CD14-positive monocyte (primary cell): ENCODE measurements around the gene EPAS1. TPM values are rescaled to one million over a fixed set of nuclear protein-coding genes. Genes with fewer than 3 reads are reported as not detected.

Experiments
- DNase-seq, 3 donors: peaks; one replicate each; pipeline ENCODE4 v3.0.0-alpha.2; 2011 to 2022
- H2AFZ ChIP-seq: 2 replicates; pipeline ENCODE4 v1.6.0; 2012; ENCODE audit warnings: mild to moderate bottlenecking, low read depth, low read length, inconsistent platforms; ENCODE audit not compliant: insufficient read depth, poor library complexity, severe bottlenecking
- H3K27ac ChIP-seq, 2 donors: 1 replicate in 1 of 2; 2 replicates in 1 of 2; pipeline ENCODE4 v1.5.1; 2012 to 2013; ENCODE audit warnings: low read length in 2 of 2, control low read depth in 1 of 2, inconsistent platforms in 1 of 2, low read depth in 1 of 2, mild to moderate bottlenecking in 1 of 2
- H3K27me3 ChIP-seq, 2 donors: one replicate each; pipeline versions ENCODE4 v1.6.0 to v1.6.1; 2011 to 2013; ENCODE audit warnings: low read length in 2 of 2; ENCODE audit not compliant: control insufficient read depth in 2 of 2, insufficient read depth in 2 of 2
- H3K36me3 ChIP-seq, 2 donors: replicated peaks in 1 of 2; 1 replicate in 1 of 2; 2 replicates in 1 of 2; pipeline versions ENCODE4 v1.5.1 to v1.6.1; 2012 to 2013; ENCODE audit warnings: low read length in 2 of 2, control low read depth in 1 of 2, inconsistent platforms in 1 of 2, mild to moderate bottlenecking in 1 of 2; ENCODE audit not compliant: insufficient read depth in 2 of 2, control insufficient read depth in 1 of 2
- H3K4me1 ChIP-seq, 2 donors: 1 replicate in 1 of 2; 2 replicates in 1 of 2; pipeline versions ENCODE4 v1.5.1 to v1.6.1; 2012 to 2013; ENCODE audit warnings: low read length in 2 of 2, control low read depth in 1 of 2, inconsistent platforms in 1 of 2, mild to moderate bottlenecking in 1 of 2, moderate library complexity in 1 of 2; ENCODE audit not compliant: insufficient read depth in 2 of 2, control insufficient read depth in 1 of 2
- H3K4me2 ChIP-seq: replicated peaks from 2 replicates; pipeline ENCODE3; 2012; ENCODE audit warnings: low read length, moderate library complexity, mild to moderate bottlenecking; ENCODE audit not compliant: poor library complexity, severe bottlenecking; ENCODE audit errors: extremely low read depth
- H3K4me3 ChIP-seq, 3 experiments: fragments of 200-600 bp in 1 of 3; sonication (generic) in 1 of 3; replicated peaks in 1 of 3; 1 replicate in 2 of 3; 2 replicates in 1 of 3; pipeline ENCODE4 v1.5.1; 2011 to 2013; ENCODE audit warnings: low read length in 3 of 3, mild to moderate bottlenecking in 3 of 3, control low read depth in 2 of 3, low read depth in 2 of 3, inconsistent platforms in 1 of 3, moderate library complexity in 1 of 3
- H3K79me2 ChIP-seq: 2 replicates; pipeline ENCODE4 v1.6.0; 2012; ENCODE audit warnings: mild to moderate bottlenecking, control low read depth, inconsistent platforms, low read length, moderate library complexity; ENCODE audit not compliant: insufficient read depth
- H3K9ac ChIP-seq: 2 replicates; pipeline ENCODE4 v1.6.0; 2017; ENCODE audit warnings: low read length, mild to moderate bottlenecking; ENCODE audit not compliant: insufficient read depth, poor library complexity, severe bottlenecking
- H3K9me3 ChIP-seq, 2 donors: replicated peaks in 1 of 2; 1 replicate in 1 of 2; 2 replicates in 1 of 2; pipeline versions ENCODE4 v1.5.1 to v1.6.1; 2012 to 2013; ENCODE audit warnings: low read length in 2 of 2, control low read depth in 1 of 2; ENCODE audit not compliant: control insufficient read depth in 1 of 2, insufficient read depth in 1 of 2
- H4K20me1 ChIP-seq: 2 replicates; pipeline ENCODE4 v1.6.0; 2012; ENCODE audit warnings: mild to moderate bottlenecking, low read length, control low read depth, moderate library complexity; ENCODE audit not compliant: insufficient read depth
- H3K27ac Mint-ChIP-seq, 7 donors: one replicate each; pipeline ENCODE4 v1.8.0; 2020; ENCODE audit warnings: mild to moderate bottlenecking in 7 of 7, mixed read lengths in 7 of 7, moderate library complexity in 6 of 7, inconsistent platforms in 2 of 7
- H3K27me3 Mint-ChIP-seq, 3 donors: one replicate each; pipeline ENCODE4 v1.8.0; 2021 to 2022; ENCODE audit warnings: low read depth in 3 of 3, mild to moderate bottlenecking in 3 of 3, mixed read lengths in 3 of 3, moderate library complexity in 3 of 3, inconsistent platforms in 1 of 3
- H3K36me3 Mint-ChIP-seq, 2 donors: one replicate each; pipeline ENCODE4 v1.8.0; 2020; ENCODE audit warnings: mixed read lengths in 2 of 2, inconsistent platforms in 1 of 2, mild to moderate bottlenecking in 1 of 2
- H3K4me1 Mint-ChIP-seq: one replicate; pipeline ENCODE4 v1.8.0; 2020; ENCODE audit warnings: mild to moderate bottlenecking, mixed read lengths
- H3K4me3 Mint-ChIP-seq, 2 donors: one replicate each; pipeline ENCODE4 v1.8.0; 2020; ENCODE audit warnings: mild to moderate bottlenecking in 2 of 2, mixed read lengths in 2 of 2, moderate library complexity in 1 of 2
- H3K9me3 Mint-ChIP-seq, 7 donors: one replicate each; pipeline ENCODE4 v1.8.0; 2020 to 2022; ENCODE audit warnings: mixed read lengths in 7 of 7, mild to moderate bottlenecking in 6 of 7, moderate library complexity in 6 of 7, inconsistent platforms in 2 of 7
- WGBS: methylation state at CpG from one replicate; pipeline ENCODE4 v1.1.5; 2013; ENCODE audit warnings: missing lambda C conversion rate; ENCODE audit not compliant: insufficient coverage; 5-methylcytosine and 5-hydroxymethylcytosine counted together
- intact Hi-C, 2 donors: fragments of 100-400 bp; cut with micrococcal nuclease; formaldehyde crosslinking; loops; one replicate each; pipeline versions ENCODE4 v1.15.0 to v1.15.1; 2023
- polyA plus RNA-seq, 3 donors: library from polyadenylated mRNA; depleted of rRNA in 1 of 3; unstranded in 2 of 3; stranded (reverse) in 1 of 3; fragments of 300-500 nt in 2 of 3; fragments of >200 nt in 1 of 3; fragmentation: Illumina TruSeq in 2 of 3; gene quantifications; 1 replicate in 2 of 3; 2 replicates in 1 of 3; pipeline ENCODE4 v1.2.3, GENCODE V29; 2012 to 2021
- TF ChIP-seq, protein P1 (sequence below): fragments of 200-600 bp; IDR thresholded peaks from one replicate; pipeline ENCODE4 v1.8.0; 2022; ENCODE audit warnings: antibody characterized with exemption, mild to moderate bottlenecking

EPAS1 gene
- polyA plus RNA-seq, 3 donors, result 0.11 to 1.0 (median 0.88) TPM

DNA sequence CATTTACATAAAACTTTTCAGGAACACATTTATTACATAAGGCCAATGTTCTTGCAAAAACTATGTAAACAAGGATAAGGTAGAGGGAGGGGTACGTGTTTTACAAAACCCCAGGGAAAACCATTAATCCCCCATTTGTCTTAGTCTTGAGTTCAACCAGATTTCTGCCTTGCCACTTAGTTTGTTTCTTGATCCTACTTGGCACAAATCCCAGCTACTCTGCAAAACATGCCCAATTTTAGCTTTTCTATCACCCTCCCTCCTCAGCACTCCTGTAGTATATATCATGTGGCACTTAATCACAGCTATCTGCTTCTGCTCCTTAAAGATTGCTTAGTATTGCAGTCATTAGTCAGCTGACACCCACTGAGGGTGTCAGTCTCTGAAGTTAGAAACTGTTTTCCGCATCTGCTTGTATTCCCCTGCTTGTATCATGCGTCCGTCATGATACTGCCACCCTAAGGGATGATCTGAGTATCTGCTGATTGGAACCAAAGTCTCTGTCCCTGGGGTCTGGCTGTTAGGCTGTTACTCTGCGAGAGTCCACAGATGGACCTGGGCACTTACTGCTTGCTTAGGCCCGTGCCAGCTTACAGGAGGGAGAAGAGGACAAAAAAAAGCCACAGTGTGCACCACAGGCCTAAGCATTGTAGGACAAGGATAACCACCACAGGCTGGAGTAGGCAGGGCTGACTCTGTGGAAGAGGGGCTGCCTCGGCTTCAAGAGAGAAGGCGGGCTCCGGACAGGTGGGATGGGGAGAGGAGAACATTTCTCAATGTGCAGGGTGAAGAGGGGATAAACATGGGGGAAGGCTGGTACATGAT is 82.2 kb downstream of the EPAS1 start:
- H3K9me3 Mint-ChIP-seq, result peaks cover 0 to 2% (median 0%) of the 10 kb centered on the region in 7 donors
- no peaks in the 10 kb centered on the region for H3K4me1 Mint-ChIP-seq
- H3K79me2 ChIP-seq, result no peaks in the 10 kb centered on the region
- H3K27me3 ChIP-seq, result no peaks in the 10 kb centered on the region
- H4K20me1 ChIP-seq, result no peaks in the 10 kb centered on the region
- peak overlapping the region in 2 of 7 donors; percentile 5 to 60 for H3K27ac Mint-ChIP-seq
- H3K4me2 ChIP-seq, result no peak overlapping the region
- H3K4me3 ChIP-seq, result no peak overlapping the region
- no peaks in the 10 kb centered on the region for H3K36me3 ChIP-seq
- H3K4me1 ChIP-seq, result no peaks in the 10 kb centered on the region
- H3K27ac ChIP-seq, result no peak overlapping the region
- intact Hi-C loops, result no loop called here
- H2AFZ ChIP-seq, result no peak overlapping the region
- DNase-seq, result no peak
- TF ChIP-seq, protein P1, sequence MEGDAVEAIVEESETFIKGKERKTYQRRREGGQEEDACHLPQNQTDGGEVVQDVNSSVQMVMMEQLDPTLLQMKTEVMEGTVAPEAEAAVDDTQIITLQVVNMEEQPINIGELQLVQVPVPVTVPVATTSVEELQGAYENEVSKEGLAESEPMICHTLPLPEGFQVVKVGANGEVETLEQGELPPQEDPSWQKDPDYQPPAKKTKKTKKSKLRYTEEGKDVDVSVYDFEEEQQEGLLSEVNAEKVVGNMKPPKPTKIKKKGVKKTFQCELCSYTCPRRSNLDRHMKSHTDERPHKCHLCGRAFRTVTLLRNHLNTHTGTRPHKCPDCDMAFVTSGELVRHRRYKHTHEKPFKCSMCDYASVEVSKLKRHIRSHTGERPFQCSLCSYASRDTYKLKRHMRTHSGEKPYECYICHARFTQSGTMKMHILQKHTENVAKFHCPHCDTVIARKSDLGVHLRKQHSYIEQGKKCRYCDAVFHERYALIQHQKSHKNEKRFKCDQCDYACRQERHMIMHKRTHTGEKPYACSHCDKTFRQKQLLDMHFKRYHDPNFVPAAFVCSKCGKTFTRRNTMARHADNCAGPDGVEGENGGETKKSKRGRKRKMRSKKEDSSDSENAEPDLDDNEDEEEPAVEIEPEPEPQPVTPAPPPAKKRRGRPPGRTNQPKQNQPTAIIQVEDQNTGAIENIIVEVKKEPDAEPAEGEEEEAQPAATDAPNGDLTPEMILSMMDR, result no peak
- H3K9me3 ChIP-seq, result no peaks in the 10 kb centered on the region
- no peak overlapping the region for H3K4me3 Mint-ChIP-seq
- WGBS, result 92% methylated on average over 7 of the region's 9 CpGs
- peaks cover 0 to 3% of the 10 kb centered on the region in 2 donors for H3K36me3 Mint-ChIP-seq
- H3K9ac ChIP-seq, result no peak overlapping the region
- H3K27me3 Mint-ChIP-seq, result peaks cover 0 to 9% (median 1%) of the 10 kb centered on the region in 3 donors

DNA sequence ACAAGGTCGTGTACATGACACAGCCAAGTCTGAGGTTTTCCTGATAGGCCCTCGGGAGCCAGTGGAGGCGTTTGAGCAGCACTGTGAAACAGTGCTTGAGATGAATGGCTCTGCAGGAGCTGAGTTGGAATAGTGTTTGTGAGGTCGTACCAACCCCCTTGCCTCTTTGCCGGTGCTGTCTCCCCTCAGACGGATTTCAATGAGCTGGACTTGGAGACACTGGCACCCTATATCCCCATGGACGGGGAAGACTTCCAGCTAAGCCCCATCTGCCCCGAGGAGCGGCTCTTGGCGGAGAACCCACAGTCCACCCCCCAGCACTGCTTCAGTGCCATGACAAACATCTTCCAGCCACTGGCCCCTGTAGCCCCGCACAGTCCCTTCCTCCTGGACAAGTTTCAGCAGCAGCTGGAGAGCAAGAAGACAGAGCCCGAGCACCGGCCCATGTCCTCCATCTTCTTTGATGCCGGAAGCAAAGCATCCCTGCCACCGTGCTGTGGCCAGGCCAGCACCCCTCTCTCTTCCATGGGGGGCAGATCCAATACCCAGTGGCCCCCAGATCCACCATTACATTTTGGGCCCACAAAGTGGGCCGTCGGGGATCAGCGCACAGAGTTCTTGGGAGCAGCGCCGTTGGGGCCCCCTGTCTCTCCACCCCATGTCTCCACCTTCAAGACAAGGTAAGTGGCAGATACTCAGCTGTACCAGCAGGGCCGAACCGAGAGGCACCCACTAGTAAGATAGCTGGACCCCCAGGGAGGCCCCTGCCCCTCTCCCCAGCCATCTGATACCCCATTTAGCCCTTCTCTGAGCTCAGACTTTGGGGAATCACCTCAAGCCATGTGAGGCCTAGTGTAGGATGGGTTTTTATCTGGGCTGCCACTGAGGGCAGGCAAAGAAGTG is 83.1 kb downstream of the EPAS1 start:
- intact Hi-C loops, result no loop called here

More for the DNA sequence above, 83.1 kb downstream of the EPAS1 start:
- no peak overlapping the region for H3K9ac ChIP-seq
- Mint-ChIP-seq H3K27ac (no peak overlapping the region), H3K27me3 (peaks cover 0 to 9% (median 1%) of the 10 kb centered on the region in 3 donors), H3K4me1 (peaks cover 2% of the 10 kb centered on the region), H3K36me3 (no peaks in the 10 kb centered on the region), H3K9me3 (peaks cover 0 to 2% (median 0%) of the 10 kb centered on the region in 7 donors), H3K4me3 (no peak overlapping the region)
- no peak for DNase-seq
- H3K4me1 ChIP-seq, result peaks cover under 1 to 2% of the 10 kb centered on the region in 2 donors
- H2AFZ ChIP-seq, result no peak overlapping the region
- H3K36me3 ChIP-seq, result no peaks in the 10 kb centered on the region
- H4K20me1 ChIP-seq, result no peaks in the 10 kb centered on the region
- no peak overlapping the region for H3K4me3 ChIP-seq
- TF ChIP-seq, protein P1, result no peak
- no peak overlapping the region for H3K4me2 ChIP-seq
- WGBS, result 95% methylated on average over 19 of the region's 22 CpGs
- H3K79me2 ChIP-seq, result no peaks in the 10 kb centered on the region
- H3K9me3 ChIP-seq, result no peaks in the 10 kb centered on the region
- no peak overlapping the region for H3K27ac ChIP-seq
- H3K27me3 ChIP-seq, result no peaks in the 10 kb centered on the region
